HG02571 (cell line): Measurements from ENCODE around the gene PGLYRP1.

Source experiments
- ATAC-seq: cut with Tn5 transposase; IDR thresholded peaks from one replicate; pipeline ENCODE4 v1.9.1; 2021; ENCODE audit warnings: mild to moderate bottlenecking, moderate library complexity; ENCODE audit not compliant: unreplicated experiment

The PGLYRP1 gene

DNA sequence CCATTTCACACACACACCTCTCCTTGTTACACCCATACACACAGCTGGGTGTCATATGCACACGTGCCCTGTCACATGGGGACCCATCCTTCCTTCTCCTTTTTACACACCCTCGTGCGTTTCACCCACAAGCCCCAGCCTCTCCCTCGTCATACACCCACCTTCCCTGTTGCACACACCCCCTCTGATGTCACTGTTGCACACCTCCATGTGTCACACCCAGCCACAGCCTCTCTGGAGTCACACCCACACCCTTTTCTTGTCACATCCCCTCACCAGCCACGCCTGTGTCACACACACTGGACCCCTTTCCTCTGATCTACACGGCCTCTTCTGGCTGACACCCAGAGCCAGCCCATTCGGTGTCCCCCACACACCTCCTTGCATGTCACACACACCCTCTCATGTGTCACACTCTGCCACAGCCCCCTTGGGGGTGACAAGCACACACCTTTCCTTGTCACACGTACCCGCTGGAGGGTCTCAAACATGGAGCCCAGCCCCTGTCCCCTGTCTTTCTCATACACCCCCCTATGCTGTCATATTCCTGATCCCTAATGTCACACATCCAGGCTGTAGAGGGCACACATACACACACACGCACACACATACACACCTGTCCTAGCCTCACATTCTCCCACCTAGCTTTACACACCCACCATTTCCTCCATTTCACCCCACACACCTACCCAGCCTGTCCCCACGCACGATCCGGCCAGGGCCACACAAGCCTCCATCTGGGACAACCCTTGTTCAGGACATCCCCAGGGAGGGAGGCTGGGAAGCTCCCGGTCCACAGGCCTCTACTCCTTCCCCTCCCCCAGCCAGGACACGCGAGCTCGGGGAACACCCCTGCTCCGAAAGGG is 50.5 kb downstream of the PGLYRP1 start:
- ATAC-seq = no peak

DNA sequence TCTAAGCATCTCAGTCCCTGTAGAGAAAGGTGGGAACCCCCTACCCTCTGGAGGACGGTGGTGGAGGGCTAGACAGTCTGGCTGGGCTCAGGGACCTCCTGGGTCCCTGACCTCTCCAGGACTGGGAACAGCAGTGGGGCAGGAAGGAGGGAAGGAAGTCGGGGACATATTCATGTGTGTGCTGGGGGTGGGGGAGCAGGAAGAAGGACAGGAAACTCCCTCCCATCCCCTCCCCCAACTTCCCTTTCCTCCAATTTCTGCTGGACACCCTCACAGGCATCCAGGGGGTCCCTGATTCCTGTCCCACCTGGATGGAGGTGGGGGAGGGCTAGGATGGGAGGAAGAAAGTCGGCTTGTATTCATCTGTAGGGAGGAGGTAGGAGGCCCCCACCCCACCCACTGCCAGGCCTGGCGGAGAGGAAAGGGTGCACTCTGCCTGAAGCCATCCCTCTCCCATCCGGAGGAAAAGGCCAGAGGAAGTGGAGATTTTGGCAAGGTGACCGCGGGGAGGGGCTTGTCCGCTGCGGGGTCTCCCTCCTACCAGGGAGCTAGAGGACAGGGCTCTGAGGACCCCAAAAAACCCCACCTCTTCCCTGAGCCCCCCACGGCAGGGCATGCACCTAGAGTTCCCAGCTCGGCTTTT is 51.5 kb downstream of the PGLYRP1 start:
- no peak for ATAC-seq

DNA sequence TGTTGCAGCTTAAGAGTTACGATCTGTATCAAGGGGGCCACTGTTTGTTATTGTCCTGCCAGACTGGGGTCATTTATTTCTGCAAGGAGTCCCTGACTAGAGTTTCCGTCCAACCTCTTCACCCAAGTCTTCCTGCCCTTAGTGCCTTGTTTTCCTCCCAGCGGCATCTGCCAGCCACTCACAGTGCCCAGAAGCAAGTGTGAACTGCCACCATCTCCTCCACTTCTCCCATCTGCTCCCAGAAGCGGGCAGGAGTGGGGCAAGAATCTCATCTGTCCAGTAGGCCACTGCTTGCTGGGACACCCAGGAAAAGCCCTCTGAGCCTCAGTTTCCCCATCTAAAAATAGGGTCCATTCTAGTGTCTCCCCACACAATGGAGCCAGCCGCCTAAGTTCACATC is 53.2 kb downstream of the PGLYRP1 start:
- no peak for ATAC-seq
